HEK293 (cell line): ENCODE results near the gene CFAP221.

Source experiments
- ATF2 ChIP-seq: fragments of 450-650 bp; formaldehyde crosslinking; IDR thresholded peaks from 2 replicates; pipeline ENCODE4 v1.5.1; 2016; ENCODE audit warnings: missing biosample characterization, missing genetic modification characterization, low read depth
- CTCF ChIP-seq: fragments of 450-650 bp; formaldehyde crosslinking; IDR thresholded peaks from 2 replicates; pipeline ENCODE4 v1.5.1; 2016; ENCODE audit warnings: missing biosample characterization, missing genetic modification characterization
- GLIS2 ChIP-seq: fragments of 450-650 bp; formaldehyde crosslinking; IDR thresholded peaks from 2 replicates; pipeline ENCODE4 v1.5.1; 2016; ENCODE audit warnings: missing biosample characterization, missing genetic modification characterization
- YY1 ChIP-seq: fragments of 450-650 bp; formaldehyde crosslinking; IDR thresholded peaks from 2 replicates; pipeline ENCODE4 v1.5.1; 2018; ENCODE audit warnings: missing biosample characterization, missing genetic modification characterization
- ZNF19 ChIP-seq: fragments of 450-650 bp; formaldehyde crosslinking; IDR thresholded peaks from 2 replicates; pipeline ENCODE4; 2016; ENCODE audit warnings: missing biosample characterization, missing genetic modification characterization, low read depth
- ZNF239 ChIP-seq: fragments of 450-650 bp; formaldehyde crosslinking; IDR thresholded peaks from 2 replicates; pipeline ENCODE4 v1.5.1; 2016; ENCODE audit warnings: missing biosample characterization, missing genetic modification characterization
- ZNF692 ChIP-seq: fragments of 450-650 bp; formaldehyde crosslinking; IDR thresholded peaks from 2 replicates; pipeline ENCODE4 v1.5.1; 2016; ENCODE audit warnings: missing biosample characterization, missing genetic modification characterization

GRCh38 chr2:119683074-119683712 lies 138.9 kb downstream of the CFAP221 start:
- no peak for TF ChIP-seq GLIS2 (tag by site-specific recombination)
- no peak for TF ChIP-seq CTCF
- TF ChIP-seq YY1, result no peak
- no peak for TF ChIP-seq ZNF239
- no peak for TF ChIP-seq ZNF692 (tag by site-specific recombination)
- TF ChIP-seq ZNF19 (tag by site-specific recombination), result no peak
- no peak for TF ChIP-seq ATF2 (tag by site-specific recombination)
